ENCODE results near the gene IL4R.
"Not testable (repeated sequence)": the region's sequence is repeated elsewhere in the genome, so short reads cannot be mapped to it uniquely, and the experiment has no call there.

Gene IL4R

DNA sequence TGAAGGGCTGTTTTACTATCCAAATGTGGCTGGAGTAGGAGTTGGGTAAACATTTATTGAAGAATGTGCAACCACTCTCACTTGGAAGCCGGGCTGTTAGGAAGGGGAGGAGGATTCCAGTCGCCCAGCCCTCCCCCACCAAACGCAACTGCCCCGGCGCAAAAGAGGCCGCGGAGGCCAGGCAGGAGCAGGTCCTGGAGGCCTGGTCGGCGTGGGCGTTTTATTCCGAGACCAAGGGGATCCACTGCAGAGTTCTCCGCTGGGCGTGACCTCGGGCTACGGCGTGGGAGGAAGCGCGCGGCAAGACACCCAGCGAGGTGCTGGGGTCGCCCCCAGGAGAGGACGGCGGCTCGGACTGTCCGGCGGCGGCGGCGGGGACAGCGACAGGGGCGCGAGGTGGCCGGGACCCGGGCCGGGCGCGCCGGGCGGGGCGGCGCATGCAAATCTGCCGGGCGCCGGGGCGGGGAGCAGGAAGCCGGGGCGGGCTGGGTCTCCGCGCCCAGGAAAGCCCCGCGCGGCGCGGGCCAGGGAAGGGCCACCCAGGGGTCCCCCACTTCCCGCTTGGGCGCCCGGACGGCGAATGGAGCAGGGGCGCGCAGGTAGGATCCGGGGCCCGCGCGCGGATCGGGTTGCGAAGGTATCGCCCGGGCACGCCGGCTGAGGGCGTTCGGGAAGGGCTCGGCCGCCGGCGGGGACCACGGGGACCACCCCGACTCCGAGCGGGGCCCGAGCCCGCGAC, at the start of gene IL4R:
TSS of gene IL4R (plus strand) at position 553 of the 739 bp plus-strand sequence. CDS start 26,230 bp downstream, outside the sequence.
- peak; percentile 74 for DNase-seq

DNA sequence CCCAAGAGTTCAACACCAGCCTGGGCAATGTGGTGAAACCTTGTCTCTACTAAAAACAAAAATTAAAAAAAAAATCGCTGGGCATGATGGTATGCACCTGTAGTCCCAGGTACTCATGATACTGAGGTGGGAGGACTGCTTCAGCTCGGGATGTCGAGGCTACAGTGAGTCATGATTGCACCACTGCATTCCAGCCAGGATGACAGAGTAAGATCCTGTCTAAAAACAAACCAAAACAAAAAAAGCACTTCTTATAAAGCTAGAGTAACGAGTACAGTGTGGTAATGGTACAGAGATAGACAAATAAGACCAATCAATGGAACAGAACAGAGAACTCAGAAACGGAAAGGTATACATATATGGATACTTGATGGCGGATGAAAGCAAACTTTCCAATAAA, 49.6 kb upstream of the IL4R start:
- DNase-seq: no peak

GRCh38 chr16:27265982-27266381, 47.8 kb upstream of the IL4R start:
- DNase-seq: no peak

DNA sequence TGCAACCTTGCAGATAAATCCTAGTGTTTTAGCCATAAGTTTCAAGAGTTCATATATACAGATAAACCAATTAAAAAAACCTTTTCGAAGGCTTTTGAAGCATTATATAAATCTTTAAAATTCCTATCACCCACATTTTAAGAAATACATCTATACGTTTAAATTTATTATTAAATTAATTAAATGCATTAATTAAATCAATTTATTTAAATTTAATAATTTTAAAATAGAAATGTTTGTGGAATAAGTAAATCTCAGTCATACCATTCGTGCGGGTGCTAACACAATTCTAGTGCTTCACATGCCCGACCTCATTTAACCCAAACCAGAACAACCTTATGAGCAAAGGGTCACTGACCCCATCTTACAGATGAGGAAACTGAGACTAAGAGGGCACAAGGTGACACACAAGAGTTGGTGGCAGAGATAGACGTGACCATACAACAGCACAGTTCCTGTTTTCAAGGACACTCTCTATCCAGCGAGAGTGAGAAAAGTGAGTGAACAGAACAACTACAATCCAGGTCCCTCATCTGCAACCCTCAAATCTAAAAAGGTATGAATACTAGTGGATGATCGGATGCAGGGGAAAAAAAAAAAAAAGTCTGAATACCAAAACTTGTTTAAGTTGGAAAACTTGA, 46.6 kb upstream of the IL4R start:
- no peak for DNase-seq

DNA sequence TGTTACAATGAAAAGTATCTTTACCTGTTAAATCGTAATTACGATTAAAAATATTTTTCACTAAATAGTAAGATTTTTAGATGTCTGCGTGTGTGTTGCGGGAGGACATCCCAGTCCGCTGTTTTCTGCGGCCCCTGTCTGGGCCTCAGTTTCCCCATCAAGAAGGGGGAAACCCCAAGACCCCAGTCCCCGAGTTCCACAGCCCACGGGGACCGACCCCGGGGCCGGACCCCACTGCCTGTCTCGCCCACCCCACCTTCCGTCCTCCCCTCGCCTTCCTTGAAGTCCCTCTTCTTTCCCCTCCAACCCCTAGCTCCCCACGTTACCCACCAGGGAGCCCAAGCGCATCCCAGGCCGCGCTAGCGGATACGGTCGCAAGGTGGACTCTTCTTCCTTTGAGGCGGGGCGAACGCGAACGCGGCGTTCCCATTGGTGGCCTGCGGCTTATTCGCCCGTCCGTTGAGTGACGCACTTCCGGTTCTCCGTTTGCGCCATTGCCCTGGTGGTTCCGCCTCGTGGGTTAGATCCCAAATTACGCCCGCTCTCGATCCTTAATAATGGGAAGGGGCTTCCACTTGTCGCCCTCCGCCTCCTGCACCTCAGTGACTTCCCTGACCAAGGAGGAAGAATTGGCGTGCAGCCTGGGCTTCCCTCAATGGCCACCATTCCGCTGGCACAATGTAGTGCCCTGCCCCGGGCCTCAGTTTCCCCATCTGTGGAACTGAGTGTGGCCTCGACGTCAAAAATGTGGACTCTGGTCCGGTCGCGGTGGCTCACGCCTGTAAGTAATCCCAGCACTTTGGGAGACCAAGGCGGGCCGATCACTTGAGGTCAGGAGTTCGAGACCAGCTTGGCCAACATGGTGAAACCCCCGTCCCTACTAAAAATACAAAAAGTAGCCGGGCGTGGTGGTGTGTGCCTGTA, 45.1 kb upstream of the IL4R start, which contains the start of gene NSMCE1:
TSS of gene NSMCE1 (minus strand) at position 397 of the 924 bp plus-strand sequence. CDS start 11,202 bp downstream, outside the sequence.
- DNase-seq: peak; percentile 97

DNA sequence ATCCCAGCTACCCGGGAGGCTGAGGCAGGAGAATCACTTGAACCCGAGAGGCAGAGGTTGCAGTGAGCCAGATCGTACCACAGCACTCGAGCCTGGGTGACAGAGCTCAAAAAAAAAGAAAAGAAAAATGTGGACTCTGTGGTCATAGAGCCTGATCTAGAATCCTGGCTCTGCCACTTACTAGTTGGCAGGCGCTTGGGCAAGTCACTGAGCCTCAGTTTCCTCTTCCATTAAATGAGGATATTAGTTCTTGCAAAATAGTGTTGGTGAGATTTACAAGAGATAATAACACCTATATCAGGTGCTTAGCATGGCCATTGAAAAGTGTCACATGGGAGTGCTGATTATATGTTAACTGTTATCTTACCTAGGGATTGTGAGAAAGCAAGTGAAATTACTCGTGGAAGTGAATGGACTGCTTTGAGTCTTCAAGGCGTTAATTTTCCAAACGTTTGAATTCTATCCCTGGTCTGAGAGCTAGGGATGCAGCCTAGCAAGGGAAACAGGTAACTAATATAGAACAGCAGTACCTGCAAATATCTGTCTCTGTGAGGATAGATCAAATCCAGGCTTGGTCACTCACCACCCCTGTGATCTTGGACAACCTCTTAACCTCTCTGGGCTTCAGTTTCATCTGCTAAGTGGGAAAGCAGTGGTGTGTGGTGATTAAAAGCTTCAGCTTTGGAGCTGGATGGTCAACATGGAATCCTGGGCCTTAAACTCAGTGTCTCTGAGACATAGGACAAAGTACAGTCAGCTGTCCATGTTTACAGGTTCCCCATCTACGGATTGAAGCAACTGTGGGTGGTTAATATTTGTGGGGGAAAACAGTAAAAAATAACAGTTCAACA, 44.2 kb upstream of the IL4R start:
- no peak for DNase-seq

DNA sequence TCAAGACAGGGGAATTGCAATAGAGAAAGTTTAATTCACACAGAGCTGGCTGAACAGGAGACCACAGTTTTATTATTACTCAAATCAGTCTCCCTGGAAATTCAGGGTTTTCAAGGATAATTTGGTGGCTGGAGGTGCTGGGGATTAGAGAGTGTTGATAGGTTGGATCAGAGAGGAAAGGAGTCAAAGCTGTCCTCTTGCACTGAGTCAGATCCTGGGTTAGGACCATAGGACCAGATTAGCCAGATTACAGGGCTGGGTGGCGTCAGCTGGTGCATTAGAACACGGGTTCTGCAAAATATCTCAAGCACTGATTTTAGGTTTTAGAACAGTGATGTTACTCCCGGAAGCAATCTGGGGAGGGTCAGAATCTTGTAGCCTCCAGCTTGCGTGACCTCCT, 43.4 kb upstream of the IL4R start:
- DNase-seq: no peak

- DNase-seq: no peak
Measured at GRCh38 chr16:27272076-27272475, 41.7 kb upstream of the IL4R start.

GRCh38 chr16:27272697-27273096, 41.1 kb upstream of the IL4R start:
- not testable (repeated sequence) for DNase-seq

GRCh38 chr16:27273330-27273669, 40.5 kb upstream of the IL4R start:
- DNase-seq: no peak

DNA sequence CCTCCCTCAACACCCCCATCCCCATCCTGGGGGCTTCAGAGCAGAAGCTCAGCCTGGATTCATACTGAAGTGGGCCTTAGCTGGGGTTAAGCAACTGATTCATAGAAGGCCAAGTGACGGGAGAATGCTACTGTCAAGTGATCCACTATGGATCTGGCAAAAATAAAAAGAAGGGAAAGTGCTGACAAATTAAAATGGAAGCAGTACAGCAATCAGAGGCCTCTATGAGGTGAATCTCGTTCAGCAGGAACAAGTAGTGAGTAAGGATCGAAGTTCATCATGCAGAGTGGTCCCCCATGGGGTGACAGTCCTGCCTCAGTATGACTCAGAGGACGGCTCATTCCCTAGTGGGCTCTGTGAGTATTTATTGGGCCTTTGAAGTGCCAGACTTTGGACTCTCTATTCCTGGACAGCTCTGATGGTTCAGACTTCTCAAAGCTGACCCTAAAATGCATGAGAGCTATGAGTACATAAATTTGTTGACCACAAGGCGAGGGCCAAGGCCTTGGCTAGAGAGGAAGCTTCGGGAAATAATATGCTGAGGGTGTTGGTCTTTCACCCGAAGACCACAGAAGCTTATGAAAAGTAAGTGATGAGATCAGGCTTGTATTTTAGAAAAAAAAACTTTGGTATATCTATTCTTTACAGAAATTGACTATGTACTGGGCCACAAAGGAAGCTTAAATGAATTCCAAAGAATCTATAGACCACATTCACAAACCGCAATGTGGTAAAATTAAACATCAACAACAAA, 39.9 kb upstream of the IL4R start:
- DNase-seq: peak; percentile 36

DNA sequence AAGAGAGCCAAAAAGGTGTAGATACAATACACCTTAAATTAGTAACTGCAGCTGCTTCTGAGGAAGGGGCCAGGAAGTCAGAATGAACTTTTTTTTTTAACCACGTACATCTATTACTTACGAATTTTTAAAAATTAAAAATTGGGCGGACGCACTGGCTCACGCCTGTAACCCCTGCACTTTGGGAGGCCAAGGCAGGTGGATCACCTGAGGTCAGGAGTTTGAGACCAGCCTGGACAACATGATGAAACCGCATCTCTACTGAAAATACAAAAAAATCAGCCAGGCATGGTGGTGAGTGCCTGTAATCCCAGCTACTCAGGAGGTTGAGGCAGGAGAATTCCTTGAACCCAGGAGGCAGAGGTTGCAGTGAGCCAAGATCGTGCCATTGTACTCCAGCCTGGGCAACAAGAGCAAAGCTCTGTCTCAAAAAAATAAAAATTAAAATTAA, 39.3 kb upstream of the IL4R start:
- DNase-seq: not testable (repeated sequence)

DNA sequence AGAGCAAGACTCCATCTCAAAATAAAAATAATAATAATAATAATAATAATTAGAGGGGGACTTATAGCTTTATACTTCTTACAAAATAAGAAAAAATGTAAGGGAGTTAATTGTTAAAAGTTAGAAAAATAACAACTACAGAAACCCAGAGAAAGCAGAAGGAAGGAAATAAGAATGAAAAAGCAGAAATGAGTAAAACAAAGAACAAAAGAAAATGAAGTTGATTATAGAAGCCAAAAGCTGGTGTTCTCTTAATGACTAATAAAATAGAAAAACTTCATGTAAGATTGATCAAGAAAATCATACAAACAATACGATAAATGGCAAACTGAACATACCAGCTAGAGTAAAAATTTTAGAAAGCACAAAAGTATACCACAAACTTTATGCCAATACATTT, 38.4 kb upstream of the IL4R start:
- DNase-seq: no peak

DNA sequence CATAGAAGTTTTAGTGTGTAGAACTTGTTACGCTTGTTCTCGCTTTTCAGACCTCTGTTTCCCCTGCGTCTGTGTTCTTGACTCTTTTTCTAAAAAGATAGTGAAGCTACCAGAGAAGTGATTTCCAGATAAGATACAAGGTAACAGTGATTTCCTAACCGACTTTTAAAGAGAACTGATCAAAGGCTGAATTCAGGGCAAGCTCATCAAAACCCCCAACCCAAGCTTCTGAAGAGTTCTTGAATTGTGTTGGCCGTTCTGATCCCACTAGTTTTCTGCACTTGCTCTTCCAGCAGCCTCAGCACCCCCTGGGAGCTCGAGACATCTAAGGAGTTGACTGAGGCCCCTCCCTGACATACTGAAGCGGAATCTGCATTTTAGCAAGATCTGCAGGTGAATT, 32.5 kb upstream of the IL4R start:
- DNase-seq: peak; percentile 14

- no peak for DNase-seq
Measured at GRCh38 chr16:27284865-27285675, 28.7 kb upstream of the IL4R start.

DNA sequence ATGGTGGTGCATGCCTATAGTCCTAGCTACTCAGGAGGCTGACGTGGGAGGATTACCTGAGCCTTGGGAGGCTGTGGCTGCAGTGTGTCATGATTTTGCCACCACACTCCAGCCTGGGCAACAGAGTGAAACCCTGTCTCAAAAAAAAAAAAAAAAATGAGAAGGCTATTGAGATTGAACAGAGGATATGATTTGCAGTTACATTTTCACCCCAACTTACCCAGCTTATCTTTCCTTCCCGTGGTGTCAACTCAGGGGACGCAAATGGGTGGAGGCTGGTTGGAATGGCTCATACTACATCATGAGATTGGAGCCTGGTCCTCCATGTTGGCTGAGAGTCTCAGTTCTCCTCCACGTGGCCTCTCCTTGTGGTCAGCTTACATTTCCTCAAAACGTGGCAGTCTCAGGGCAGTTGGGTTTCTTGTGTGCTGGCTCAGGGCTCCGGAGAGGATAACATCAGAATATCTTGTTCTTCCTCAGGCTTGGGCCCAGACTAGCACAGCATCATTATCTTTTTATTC, 28.0 kb upstream of the IL4R start:
- no peak for DNase-seq

GRCh38 chr16:27286451-27286850, 27.3 kb upstream of the IL4R start:
- DNase-seq: no peak

DNA sequence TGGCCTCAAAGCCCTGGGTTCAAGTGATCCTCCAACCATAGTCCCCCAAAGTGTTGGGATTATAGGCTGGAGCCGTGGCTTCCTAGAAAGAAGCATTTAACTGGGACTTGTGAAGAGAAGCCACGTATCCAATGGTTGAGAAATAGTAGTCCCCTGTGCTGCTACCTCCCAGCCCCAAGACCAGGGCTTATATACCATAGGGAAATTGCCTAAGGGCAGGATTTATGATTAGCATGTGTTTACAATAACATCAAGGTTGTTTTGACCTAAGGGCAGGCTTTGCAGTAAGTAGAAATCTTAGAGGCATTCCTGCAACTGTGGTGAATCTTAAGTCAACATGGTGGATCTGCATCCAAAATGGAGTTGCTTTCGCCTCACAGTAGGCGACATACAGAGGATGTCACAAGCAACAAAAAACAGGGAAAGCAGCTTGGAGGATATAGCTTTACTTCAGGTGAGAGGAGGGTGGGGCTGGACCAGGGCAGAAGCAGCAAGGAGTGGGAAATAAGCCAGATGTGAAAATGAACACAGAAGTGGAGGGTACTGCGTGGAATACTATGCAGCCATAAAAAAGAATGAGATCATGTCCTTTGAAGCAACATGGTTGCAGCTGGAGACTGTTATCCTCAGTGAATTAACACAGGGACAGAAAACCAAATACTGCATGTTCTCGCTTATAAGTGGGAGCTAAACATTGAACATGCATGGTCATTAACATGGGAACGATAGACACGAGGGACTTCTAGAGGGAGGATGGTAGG, 26.5 kb upstream of the IL4R start:
- no peak for DNase-seq

DNA sequence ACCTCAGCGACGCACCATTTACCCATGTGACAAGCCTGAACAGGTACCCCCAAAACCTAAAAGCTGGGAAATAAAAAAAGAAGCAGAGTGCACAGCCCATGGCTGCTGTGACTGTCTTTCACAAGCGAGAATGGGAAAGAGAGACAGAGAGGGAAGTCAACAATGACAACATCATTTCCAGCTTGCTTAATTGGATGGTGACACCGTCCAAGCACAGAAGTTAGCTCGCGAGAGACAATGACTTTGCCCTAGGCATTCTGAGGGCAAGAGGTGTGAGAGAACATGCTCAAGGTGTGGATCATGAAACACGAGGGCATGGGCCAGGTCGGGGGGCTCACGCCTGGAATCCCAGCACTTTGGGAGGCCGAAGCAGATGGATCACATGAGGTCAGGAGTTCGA, 25.9 kb upstream of the IL4R start:
- no peak for DNase-seq

DNA sequence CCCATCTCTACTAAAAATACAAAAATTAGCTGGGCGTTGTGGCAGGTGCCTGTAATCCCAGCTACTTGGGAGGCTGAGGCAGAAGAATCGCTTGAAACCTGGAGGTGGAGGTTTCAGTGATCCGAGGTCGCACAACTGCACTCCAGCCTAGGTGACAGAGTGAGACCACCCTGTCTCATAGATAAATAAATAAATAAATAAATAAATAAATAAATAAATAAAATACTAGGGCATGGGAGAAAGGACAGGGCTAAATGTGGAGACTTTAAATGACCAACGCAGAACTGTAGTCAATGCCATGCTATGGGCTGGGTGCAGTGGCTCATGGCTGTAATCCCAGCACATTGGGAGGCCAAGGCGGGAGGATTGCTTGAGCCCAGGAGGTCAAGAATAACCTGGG, 25.5 kb upstream of the IL4R start:
- DNase-seq: not testable (repeated sequence)

Data from CD4-positive, alpha-beta T cell treated with Interleukin-17A for 4 hours (primary cell).